ENCODE results near the gene TLR10.

DNA sequence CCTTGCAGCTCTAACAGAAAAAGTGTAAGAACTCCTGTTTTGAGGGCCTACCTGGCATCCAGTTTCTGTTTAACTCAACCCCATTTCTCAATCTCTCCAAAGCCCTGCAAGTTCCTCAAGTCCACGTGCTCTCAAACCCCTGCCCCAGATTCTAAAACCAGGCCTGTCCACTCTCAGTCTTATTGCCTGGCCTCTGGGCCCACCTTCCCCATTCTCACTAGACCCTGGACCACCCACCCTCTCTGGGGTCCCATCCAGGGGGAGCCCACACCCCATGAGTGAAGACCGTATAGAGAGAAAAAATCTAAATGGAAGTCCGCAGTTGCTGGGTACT is 58.3 kb downstream of the TLR10 start:
- TF ChIP-seq POLR2AphosphoS5 (IDR thresholded peaks at IDR 0.05; ENCODE audit: insufficient read depth, low read depth, low read length) = no peak
- TF ChIP-seq, protein P1, sequence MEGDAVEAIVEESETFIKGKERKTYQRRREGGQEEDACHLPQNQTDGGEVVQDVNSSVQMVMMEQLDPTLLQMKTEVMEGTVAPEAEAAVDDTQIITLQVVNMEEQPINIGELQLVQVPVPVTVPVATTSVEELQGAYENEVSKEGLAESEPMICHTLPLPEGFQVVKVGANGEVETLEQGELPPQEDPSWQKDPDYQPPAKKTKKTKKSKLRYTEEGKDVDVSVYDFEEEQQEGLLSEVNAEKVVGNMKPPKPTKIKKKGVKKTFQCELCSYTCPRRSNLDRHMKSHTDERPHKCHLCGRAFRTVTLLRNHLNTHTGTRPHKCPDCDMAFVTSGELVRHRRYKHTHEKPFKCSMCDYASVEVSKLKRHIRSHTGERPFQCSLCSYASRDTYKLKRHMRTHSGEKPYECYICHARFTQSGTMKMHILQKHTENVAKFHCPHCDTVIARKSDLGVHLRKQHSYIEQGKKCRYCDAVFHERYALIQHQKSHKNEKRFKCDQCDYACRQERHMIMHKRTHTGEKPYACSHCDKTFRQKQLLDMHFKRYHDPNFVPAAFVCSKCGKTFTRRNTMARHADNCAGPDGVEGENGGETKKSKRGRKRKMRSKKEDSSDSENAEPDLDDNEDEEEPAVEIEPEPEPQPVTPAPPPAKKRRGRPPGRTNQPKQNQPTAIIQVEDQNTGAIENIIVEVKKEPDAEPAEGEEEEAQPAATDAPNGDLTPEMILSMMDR (IDR thresholded peaks at IDR 0.05; ENCODE audit: extremely low read depth in 1 of 2, insufficient read depth in 1 of 2, low read depth in 1 of 2, low read length in 2 of 2) = no peak
- TF ChIP-seq EZH2 (IDR thresholded peaks at IDR 0.05; ENCODE audit: borderline replicate concordance, low read depth, low read length, severe bottlenecking) = no peak
- TF ChIP-seq POLR2A (IDR thresholded peaks at IDR 0.05; ENCODE audit: low read depth, low read length) = no peak
- no peak for TF ChIP-seq FOS (IDR thresholded peaks at IDR 0.05; ENCODE audit: borderline replicate concordance, insufficient read depth, low read length)
- TF ChIP-seq JUN (IDR thresholded peaks at IDR 0.05; ENCODE audit: borderline replicate concordance, insufficient read depth, insufficient read length, low read depth) = no peak
- no peak for TF ChIP-seq GATA2 (IDR thresholded peaks at IDR 0.05; ENCODE audit: insufficient read depth, insufficient read length, low read depth, low read length)
- TF ChIP-seq, protein P2, sequence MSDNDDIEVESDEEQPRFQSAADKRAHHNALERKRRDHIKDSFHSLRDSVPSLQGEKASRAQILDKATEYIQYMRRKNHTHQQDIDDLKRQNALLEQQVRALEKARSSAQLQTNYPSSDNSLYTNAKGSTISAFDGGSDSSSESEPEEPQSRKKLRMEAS (IDR thresholded peaks at IDR 0.05; ENCODE audit: insufficient read depth, insufficient read length) = no peak

Measured in endothelial cell of umbilical vein (primary cell).